Smooth muscle cell (in vitro differentiated cells): ENCODE results near the gene DVL2. TPM values are rescaled to one million over a fixed set of nuclear protein-coding genes. Genes with fewer than 3 reads are reported as not detected.

Source experiments
- DNase-seq: peaks from one replicate; lab custom pipeline; 2025; ENCODE audit not compliant: unreplicated experiment; lab: John Stamatoyannopoulos, UW
- H2AFZ ChIP-seq: fragments of 200-600 bp; sonication (generic); 2 replicates; pipeline ENCODE4 v1.6.0; 2016; ENCODE audit warnings: antibody characterized with exemption, low read depth, mild to moderate bottlenecking
- H3F3A ChIP-seq: fragments of 200-600 bp; sonication (generic); 2 replicates; pipeline ENCODE4 v1.6.0; 2017; ENCODE audit warnings: antibody characterized with exemption, low read depth
- H3K27ac ChIP-seq: fragments of 200-600 bp; sonication (generic); 2 replicates; pipeline ENCODE4 v1.5.1; 2016; ENCODE audit warnings: low read depth, mild to moderate bottlenecking
- H3K27me3 ChIP-seq: fragments of 200-600 bp; sonication (generic); 2 replicates; pipeline ENCODE4 v1.6.1; 2016; ENCODE audit warnings: low read depth, mild to moderate bottlenecking
- H3K36me3 ChIP-seq: fragments of 200-600 bp; sonication (generic); 2 replicates; pipeline ENCODE4 v1.5.1; 2016; ENCODE audit warnings: low read depth
- H3K4me1 ChIP-seq: fragments of 200-600 bp; sonication (generic); 2 replicates; pipeline ENCODE4 v1.5.1; 2016; ENCODE audit warnings: low read depth
- H3K4me2 ChIP-seq: fragments of 200-600 bp; sonication (generic); 2 replicates; pipeline ENCODE4 v1.6.0; 2016; ENCODE audit warnings: mild to moderate bottlenecking
- H3K4me3 ChIP-seq: fragments of 200-600 bp; sonication (generic); 2 replicates; pipeline ENCODE4 v1.5.1; 2016; ENCODE audit warnings: mild to moderate bottlenecking
- H3K79me2 ChIP-seq: fragments of 200-600 bp; sonication (generic); 2 replicates; pipeline ENCODE4 v1.6.0; 2016; ENCODE audit warnings: low read depth, mild to moderate bottlenecking
- H3K9ac ChIP-seq: fragments of 200-600 bp; sonication (generic); 2 replicates; pipeline ENCODE4 v1.6.0; 2016; ENCODE audit warnings: low read depth
- H3K9me3 ChIP-seq: fragments of 200-600 bp; sonication (generic); replicated peaks from 2 replicates; pipeline ENCODE4 v1.5.1; 2016; ENCODE audit warnings: low read depth
- H4K20me1 ChIP-seq: fragments of 200-600 bp; sonication (generic); 2 replicates; pipeline ENCODE4 v1.6.0; 2016; ENCODE audit warnings: low read depth
- CTCF ChIP-seq: fragments of 200-600 bp; sonication (generic); IDR thresholded peaks from 2 replicates; pipeline ENCODE4 v1.5.1; 2017; ENCODE audit warnings: borderline replicate concordance, mild to moderate bottlenecking, antibody characterized with exemption; ENCODE audit not compliant: insufficient read depth, poor library complexity, severe bottlenecking
- WGBS: methylation state at CpG from one replicate; pipeline ENCODE4 v1.1.7; 2016; ENCODE audit warnings: low lambda C conversion rate; 5-methylcytosine and 5-hydroxymethylcytosine counted together
- polyA plus RNA-seq: library from polyadenylated mRNA; unstranded; fragments of >200 nt; fragmentation: Nextera tagmentation; extraction: Ambion mirVana; gene quantifications from 2 replicates; pipeline ENCODE4 v1.2.1, GENCODE V29; 2016
- total RNA-seq: library from RNA; depleted of rRNA; stranded (reverse); fragments of >200 nt; gene quantifications from 2 replicates; pipeline ENCODE4 v1.2.3, GENCODE V29; 2014

DVL2 gene
- total and polyA plus RNA-seq, 2 experiments from 2014 or later: 31.8 to 49.6 TPM

DNA sequence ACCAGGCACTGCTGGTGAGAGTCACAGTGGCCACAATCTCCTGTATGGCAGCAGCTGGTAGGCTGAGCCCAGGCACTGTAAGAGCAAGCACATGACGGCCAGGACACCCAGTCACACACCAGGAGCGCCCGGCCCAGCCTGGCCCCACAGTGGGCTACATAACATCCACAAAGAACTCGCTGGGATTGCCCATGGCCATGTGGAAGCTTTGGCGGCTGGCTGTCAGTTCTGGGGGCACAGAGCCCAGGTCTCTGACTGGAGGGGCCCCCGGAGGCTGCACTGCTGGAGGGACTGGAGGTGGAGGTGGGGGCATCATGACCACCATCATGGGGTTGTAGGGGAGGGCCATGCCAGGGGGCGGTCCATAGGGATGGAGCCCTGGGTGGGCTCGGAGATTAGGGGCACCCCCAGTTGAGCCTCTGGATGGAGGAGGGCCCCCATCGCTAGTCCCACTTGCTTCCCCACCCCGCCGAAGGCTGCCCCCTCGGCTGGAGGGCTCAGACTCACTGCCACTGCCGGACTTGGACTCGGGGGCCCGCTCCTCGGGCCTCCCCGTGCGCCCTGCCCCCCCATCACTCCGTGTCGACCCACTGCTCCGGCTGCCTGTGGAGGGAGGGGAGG lies 8.5 kb downstream of the DVL2 start:
- peaks cover 1% of the 10 kb centered on the region for H3K4me1 ChIP-seq
- peaks cover 3% of the 10 kb centered on the region for H3F3A ChIP-seq
- no peaks in the 10 kb centered on the region for H3K36me3 ChIP-seq
- no peak overlapping the region for H3K4me3 ChIP-seq
- no peaks in the 10 kb centered on the region for H3K27me3 ChIP-seq
- H3K4me2 ChIP-seq: no peak overlapping the region
- H2AFZ ChIP-seq: no peak overlapping the region
- peaks cover 81% of the 10 kb centered on the region for H4K20me1 ChIP-seq
- H3K27ac ChIP-seq: no peak overlapping the region
- no peak for TF ChIP-seq CTCF
- H3K79me2 ChIP-seq: peaks cover 20% of the 10 kb centered on the region
- 94% methylated on average over 17 of the region's 21 CpGs for WGBS
- DNase-seq: no peak
- H3K9me3 ChIP-seq: no peaks in the 10 kb centered on the region
- H3K9ac ChIP-seq: no peak overlapping the region

DNA sequence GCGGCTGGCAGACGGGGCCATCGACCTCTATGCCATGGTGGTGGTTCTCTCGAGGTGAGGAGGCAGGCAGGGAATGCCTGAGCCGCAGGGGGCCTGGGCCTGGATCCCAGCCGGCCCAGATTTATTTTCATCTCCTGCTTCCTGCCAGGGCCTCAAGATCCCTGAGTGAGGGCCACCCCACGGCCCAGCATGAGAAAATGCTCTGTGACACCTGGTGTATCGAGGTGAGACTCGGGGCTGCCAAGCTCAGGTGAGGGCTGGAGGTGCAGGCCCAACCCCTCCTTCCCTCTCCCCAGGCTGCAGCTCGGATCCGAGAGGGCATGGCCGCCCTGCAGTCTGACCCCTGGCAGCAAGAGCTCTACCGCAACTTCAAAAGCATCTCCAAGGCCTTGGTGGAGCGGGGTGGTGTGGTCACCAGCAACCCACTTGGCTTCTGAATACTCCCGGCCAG lies 9.6 kb downstream of the DVL2 start:
- WGBS: 90% methylated on average over 15 of the region's 15 CpGs
- Histone ChIP-seq H2AFZ (no peak overlapping the region), H3K79me2 (peaks cover 9% of the 10 kb centered on the region), H3K9me3 (no peaks in the 10 kb centered on the region), H3K9ac (no peak overlapping the region), H3F3A (peaks cover 7% of the 10 kb centered on the region), H3K4me3 (no peak overlapping the region), H3K27ac (no peak overlapping the region), H3K4me1 (peaks cover 6% of the 10 kb centered on the region), H4K20me1 (peaks cover 75% of the 10 kb centered on the region), H3K4me2 (no peak overlapping the region), H3K36me3 (no peaks in the 10 kb centered on the region), H3K27me3 (no peaks in the 10 kb centered on the region)
- DNase-seq: no peak
- no peak for TF ChIP-seq CTCF

GRCh38 chr17:7224110-7224509 lies 10.2 kb downstream of the DVL2 start:
- no peaks in the 10 kb centered on the region for H3K27me3 ChIP-seq
- H3F3A ChIP-seq: peaks cover 8% of the 10 kb centered on the region
- no peak overlapping the region for H3K9ac ChIP-seq
- no peaks in the 10 kb centered on the region for H3K36me3 ChIP-seq
- H3K4me1 ChIP-seq: peaks cover 10% of the 10 kb centered on the region
- H3K4me2 ChIP-seq: no peak overlapping the region
- no peak overlapping the region for H2AFZ ChIP-seq
- TF ChIP-seq CTCF: no peak
- DNase-seq: no peak
- peaks cover 70% of the 10 kb centered on the region for H4K20me1 ChIP-seq
- WGBS: 96% methylated on average over 10 of the region's 10 CpGs
- H3K79me2 ChIP-seq: peaks cover 5% of the 10 kb centered on the region
- H3K4me3 ChIP-seq: no peak overlapping the region
- H3K27ac ChIP-seq: no peak overlapping the region
- H3K9me3 ChIP-seq: no peaks in the 10 kb centered on the region

DNA sequence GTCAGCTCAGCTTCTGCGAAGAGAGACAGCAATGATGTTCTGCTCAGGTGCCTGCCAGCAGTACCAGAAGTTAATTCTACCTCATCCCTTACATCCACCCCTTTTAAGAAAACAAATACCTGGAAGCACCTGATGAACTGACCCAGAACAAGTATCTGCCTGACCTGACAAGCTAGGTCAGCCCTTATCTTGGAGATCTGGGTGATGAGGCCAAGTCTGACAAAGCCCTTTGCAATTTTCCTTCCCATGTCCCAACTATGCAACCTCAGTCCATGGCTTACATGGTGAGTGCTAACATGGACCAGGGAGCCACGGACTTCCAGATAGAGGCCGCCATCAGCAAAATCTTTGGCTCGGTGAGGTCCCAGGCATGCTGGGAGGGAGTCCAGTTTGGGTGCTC lies 10.9 kb downstream of the DVL2 start:
- 90% methylated on average over 4 of the region's 4 CpGs for WGBS
- DNase-seq: no peak
- no peaks in the 10 kb centered on the region for H3K36me3 ChIP-seq
- peaks cover 62% of the 10 kb centered on the region for H4K20me1 ChIP-seq
- H3K9ac ChIP-seq: no peak overlapping the region
- no peak for TF ChIP-seq CTCF
- no peak overlapping the region for H3K27ac ChIP-seq
- no peaks in the 10 kb centered on the region for H3K27me3 ChIP-seq
- H2AFZ ChIP-seq: no peak overlapping the region
- H3K79me2 ChIP-seq: peaks cover 5% of the 10 kb centered on the region
- H3K9me3 ChIP-seq: no peaks in the 10 kb centered on the region
- H3K4me2 ChIP-seq: no peak overlapping the region
- H3K4me1 ChIP-seq: peaks cover 18% of the 10 kb centered on the region
- H3F3A ChIP-seq: peaks cover 13% of the 10 kb centered on the region
- H3K4me3 ChIP-seq: no peak overlapping the region
